Central memory CD4-positive, alpha-beta T cell (primary cell): ENCODE measurements around the gene FZD10.

Experiments
- DNase-seq: peaks from one replicate; pipeline ENCODE4 v3.0.0; 2022

Gene FZD10

GRCh38 chr12:130132831-130133511, 29.3 kb upstream of the FZD10 start:
- DNase-seq = no peak

GRCh38 chr12:130133851-130134562, 28.3 kb upstream of the FZD10 start:
- no peak for DNase-seq

GRCh38 chr12:130134563-130134915, 27.7 kb upstream of the FZD10 start:
- no peak for DNase-seq

- no peak for DNase-seq
Observed at GRCh38 chr12:130136509-130137039, 25.7 kb upstream of the FZD10 start.

- no peak for DNase-seq
Observed at GRCh38 chr12:130137040-130138018, 24.9 kb upstream of the FZD10 start.

GRCh38 chr12:130138478-130138877, 23.8 kb upstream of the FZD10 start:
- DNase-seq = no peak

- no peak for DNase-seq
Observed at GRCh38 chr12:130139567-130140421, 22.5 kb upstream of the FZD10 start.

GRCh38 chr12:130141105-130141504, 21.2 kb upstream of the FZD10 start:
- DNase-seq = no peak

GRCh38 chr12:130141901-130142683, 20.2 kb upstream of the FZD10 start:
- DNase-seq = no peak

- DNase-seq = no peak
Observed at GRCh38 chr12:130142736-130143135, 19.5 kb upstream of the FZD10 start.

- DNase-seq = no peak
Observed at GRCh38 chr12:130143136-130143535, 19.1 kb upstream of the FZD10 start.

GRCh38 chr12:130144256-130144655, 18.0 kb upstream of the FZD10 start:
- no peak for DNase-seq

GRCh38 chr12:130145731-130146130, 16.5 kb upstream of the FZD10 start:
- no peak for DNase-seq

GRCh38 chr12:130146176-130146931, 15.9 kb upstream of the FZD10 start:
- DNase-seq = no peak

- no peak for DNase-seq
Observed at GRCh38 chr12:130147875-130148596, 14.2 kb upstream of the FZD10 start.

GRCh38 chr12:130151846-130152245, 10.4 kb upstream of the FZD10 start:
- no peak for DNase-seq

GRCh38 chr12:130152386-130152785, 9.9 kb upstream of the FZD10 start:
- no peak for DNase-seq

- no peak for DNase-seq
Observed at GRCh38 chr12:130153803-130154202, 8.5 kb upstream of the FZD10 start.

- DNase-seq = no peak
Observed at GRCh38 chr12:130154276-130155070, 7.8 kb upstream of the FZD10 start.
